ENCODE data around the gene GTF2H1.
"Not testable (repeated sequence)": the region's sequence is repeated elsewhere in the genome, so short reads cannot be mapped to it uniquely, and the experiment has no call there.

Gene GTF2H1

DNA sequence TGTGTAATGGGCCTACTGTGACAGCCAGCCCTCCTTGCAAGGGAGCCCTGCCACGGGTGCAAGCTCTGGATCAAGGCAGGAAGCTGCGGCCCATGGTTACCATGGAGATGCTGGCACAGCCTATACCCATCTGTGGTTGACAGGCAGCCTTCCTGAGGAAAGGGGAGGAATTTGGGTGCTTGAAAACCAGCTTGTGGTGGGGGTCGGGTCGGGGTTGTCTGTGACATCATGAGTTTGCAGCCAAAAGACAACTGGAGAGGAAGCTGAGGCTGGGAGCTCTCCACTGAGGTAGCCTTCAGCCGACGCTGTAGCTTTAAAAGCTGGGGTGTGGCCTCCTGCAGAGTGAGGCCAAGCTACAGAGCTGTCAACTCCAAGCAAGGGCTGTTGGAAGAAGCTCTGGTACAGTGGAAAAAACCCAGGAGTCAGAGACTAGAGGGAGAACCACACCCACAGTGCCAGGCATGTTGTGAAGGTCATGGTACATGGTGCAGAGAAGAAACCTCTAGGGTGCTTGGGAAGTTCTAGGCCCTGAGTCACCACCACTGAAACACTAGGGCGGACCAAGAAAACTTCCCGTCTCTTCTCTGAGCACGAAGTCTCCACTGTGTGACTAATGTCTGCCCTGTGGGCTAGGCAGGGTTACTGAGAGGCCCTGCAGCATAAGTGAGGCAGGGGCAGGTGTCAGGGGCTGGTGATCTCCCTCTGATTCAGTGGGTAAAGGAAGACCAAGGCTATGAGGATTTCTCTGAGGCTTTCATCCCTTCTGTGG lies 61.2 kb downstream of the GTF2H1 start:
- DNase-seq = peak; percentile 92

DNA sequence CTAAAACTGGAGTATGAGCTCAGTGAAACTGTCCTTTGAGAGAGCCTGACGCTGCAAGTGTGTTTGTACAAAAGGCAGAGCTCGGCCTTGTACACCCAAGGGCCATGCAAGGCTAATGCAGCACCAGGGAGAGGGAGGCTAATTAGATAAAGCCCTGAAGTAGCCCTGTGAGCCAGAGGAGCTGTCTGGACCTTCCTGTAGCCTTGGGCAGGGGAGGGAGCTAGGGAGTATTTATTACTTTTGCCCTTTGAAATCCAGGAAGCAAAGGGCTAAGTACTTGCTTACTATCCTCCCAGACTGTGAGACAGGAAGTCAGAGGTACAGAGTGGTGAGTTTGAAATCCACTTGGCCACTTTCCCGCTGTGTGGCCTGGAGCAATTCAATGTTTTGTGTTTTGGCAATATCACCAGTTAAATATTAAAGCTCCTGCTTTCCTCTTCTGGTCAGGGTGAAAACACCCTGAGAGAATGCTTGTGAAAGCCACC lies 61.8 kb downstream of the GTF2H1 start:
- DNase-seq = peak; percentile 41

DNA sequence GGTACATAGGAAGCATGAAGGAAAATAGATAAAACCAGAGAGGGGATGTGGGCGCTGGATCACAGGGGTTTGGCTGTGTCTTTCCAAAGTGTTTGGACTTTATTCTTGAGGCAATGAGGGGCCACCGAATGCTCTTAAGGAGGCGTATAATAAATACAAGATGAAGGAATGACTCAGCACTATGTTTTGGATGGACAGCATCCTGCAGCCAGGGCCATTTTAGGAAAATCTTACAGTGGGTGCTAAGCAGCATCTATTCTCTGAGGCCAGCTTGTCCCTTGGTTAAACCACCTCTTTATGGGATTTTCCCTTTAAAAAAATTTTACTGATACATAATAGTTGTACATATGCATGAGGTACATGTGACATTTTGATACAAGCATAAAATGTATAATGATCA lies 67.7 kb downstream of the GTF2H1 start:
- DNase-seq = no peak

DNA sequence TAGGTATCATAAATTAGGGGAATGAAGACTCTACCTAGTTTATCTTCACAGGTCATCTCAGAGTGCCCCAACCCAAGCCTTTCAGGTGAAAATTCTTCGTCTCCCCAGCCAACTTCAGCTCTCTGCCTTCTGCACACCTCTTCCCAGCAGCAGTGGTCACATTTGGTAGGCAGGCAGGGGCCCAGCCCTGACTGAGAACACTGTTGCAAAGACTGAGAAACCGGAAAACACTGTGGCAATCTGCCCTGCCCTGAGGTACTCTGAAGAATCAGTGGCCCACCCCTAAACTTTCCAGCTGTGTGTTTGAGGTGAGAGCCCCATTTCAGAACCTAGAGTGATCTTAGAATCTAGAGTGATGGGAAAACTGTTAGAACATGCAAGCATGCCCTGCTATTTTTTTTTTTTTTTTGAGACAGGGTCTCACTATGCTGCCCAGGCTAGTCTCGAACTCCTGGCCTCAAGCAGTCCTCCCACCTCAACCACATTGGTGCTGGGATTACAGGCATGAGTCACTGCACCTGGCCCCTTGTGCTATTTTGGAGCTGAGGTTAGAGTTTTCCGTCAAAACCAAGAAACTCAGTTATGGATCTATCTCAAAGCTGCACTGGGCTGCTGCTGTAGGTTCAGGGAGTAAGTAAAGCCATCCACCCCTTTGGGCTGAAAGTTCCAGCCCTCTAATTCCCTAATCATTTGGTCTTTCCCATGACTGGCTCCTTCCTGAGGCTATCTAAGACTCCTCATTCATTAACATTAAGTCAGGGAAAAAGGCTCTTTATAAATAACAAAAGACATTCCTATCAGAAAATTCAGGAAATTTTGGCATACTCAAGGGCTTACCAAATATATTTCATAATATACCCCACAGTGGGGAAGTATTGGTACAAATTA lies 70.3 kb downstream of the GTF2H1 start:
- DNase-seq = no peak

DNA sequence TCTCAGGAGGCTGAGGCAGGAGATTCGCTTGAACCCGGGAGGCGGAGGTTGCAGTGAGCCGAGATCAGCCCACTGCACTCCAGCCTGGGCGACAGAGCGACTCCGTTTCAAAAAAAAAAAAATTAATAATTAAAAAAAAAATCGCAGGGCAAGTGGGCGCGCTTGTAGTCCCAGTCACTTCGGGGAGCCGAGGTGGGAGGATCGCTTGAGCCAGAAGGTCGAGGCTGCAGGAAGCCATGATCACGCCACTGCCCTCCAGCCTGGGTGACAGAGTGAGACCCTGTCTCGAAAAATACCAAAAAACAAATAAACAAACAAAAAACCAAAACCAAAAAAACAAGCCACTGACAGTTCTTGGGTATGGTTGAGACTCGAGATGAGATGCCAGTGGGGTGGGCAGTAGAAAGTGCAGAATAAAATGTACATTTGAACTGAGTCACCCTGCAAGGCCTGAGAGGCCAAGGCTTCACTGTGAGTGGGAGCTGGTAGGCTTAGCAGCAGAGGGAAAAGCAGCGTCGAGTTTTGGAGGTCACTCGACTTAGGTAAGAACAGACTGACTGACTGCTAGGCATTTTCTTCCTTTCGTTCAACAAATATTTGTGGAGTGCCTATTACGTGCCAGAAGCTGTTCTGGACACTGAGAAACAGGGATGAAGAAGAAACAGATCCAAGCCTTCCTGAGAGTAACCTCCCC lies 71.4 kb downstream of the GTF2H1 start:
- DNase-seq = no peak

DNA sequence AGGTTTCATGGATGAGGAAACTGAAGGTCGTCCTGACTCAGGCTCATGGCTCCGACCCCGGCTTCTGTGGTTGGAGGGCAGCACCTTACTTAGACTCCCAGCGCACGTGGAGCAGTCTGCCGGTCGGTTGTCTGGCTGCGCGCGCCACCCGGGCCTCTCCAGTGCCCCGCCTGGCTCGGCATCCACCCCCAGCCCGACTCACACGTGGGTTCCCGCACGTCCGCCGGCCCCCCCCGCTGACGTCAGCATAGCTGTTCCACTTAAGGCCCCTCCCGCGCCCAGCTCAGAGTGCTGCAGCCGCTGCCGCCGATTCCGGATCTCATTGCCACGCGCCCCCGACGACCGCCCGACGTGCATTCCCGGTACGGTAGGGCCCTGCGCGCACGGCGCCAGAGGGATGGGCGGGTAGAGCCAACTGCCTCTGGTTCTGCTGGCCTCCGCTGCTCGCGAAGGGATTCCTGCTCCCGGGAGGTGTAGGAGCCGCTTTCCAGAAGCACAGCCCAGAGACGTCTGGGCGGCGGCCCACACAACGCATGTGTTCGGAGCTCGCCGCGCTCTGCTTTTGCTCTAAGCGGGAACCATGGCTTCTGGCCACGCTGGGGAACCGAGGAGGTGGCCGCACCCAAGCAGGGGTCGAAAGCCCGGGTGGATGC lies 72.0 kb downstream of the GTF2H1 start, which contains the start of gene LDHA:
Gene LDHA, plus strand, starts transcription at position 289 of the 653 bp plus-strand sequence. CDS start 2,280 bp downstream, outside the sequence.
- DNase-seq = peak; percentile 98

DNA sequence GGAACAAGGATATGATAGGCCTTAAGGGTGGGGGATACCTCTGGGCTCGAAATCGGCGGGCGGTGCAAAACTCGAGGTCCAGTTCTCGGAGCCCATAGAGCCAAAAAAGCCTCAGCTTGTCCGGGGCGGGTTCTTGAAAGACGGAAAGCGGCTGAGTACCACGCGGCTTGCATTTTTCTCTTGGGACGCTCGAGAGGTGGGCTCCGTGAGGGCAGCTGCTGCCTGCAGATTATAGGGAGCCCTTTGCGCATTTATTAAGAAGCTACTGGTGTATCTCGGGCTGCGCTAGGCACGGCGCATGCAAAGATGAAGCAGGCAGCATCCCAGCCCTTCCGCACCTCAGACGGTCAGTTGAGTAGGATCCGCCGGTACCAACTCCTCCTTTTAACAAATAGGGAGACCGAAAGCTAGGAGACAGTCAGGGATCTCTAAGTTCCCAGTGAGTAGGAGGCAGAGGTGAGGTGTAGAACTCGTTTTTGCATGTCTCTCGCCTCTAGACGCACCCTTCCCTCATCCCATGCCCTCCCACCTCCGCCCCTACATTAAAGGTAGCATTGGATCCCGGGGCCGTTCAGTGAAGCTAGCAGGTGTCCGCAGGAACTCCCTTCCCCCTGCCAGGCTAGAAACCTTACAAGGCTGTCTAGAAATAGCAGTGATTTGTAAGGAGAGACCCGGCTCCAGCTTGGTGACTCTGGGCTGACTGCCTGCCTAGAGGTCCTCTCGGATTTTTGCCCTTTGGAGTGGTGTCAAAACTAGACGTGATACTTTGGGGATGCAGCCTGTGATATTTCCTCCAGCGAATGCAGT lies 72.8 kb downstream of the GTF2H1 start:
- no peak for DNase-seq

DNA sequence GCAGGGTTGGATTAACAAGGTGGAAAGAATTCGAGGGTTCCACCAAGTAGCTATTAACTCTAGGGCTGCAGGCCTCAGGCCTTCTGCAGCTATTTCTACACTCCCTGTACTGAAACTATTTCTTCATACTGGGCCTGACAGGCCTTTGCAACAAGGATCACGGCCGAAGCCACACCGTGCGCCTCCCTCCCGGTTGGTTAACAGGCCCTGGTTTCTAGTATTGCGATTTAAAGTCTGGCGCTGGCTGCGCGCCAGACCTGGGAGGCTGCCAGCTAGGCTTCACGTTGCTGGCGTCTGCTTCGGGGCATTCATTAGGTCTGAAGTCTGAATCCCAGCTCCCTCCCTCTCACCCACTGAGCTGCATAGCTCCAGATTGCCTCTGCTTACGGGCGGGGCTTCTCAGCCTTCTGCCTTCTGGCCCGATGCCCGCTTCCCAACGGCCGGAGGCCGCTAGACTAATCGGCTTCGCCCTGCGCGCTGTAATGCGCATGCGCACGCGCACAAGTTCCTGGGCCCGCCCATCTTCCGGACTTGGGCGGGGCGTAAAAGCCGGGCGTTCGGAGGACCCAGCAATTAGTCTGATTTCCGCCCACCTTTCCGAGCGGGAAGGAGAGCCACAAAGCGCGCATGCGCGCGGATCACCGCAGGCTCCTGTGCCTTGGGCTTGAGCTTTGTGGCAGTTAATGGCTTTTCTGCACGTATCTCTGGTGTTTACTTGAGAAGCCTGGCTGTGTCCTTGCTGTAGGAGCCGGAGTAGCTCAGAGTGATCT lies 73.6 kb downstream of the GTF2H1 start:
- peak; percentile 96 for DNase-seq

DNA sequence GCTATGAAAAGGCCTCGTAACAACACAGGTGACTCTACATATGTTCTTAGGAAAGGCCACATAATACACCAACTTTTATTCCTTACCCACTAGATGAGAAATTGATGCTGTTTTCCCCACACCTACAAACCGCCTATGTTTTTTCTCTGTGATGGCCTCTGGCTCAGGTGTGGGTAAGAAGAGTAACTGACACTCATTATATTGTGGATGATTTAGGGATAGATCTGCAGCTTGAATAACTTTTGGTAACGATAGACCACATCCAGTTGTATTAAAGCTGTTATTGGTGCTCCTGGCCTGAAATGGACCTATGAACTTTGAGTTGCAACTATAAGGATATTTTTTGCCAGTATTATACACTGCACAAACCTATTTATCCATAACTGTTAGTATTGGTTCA lies 75.6 kb downstream of the GTF2H1 start:
- no peak for DNase-seq

DNA sequence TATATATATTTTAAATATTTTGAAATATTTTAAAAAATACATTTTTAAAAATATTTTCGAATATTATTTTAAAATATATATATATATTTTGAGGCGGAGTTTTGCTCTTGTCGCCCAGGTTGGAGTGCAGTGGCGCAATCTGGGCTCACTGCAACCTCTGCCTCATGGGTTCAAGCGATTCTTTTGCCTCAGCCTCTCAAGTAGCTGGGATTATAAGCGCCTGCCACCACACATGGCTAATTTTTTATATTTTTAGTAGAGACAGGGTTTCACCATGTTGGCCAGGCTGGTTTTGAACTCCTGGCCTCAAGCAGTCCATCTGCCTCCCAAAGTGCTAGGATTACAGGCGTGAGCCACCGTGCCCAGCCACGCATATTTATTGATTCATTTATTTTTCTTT lies 78.7 kb downstream of the GTF2H1 start:
- not testable (repeated sequence) for DNase-seq

DNA sequence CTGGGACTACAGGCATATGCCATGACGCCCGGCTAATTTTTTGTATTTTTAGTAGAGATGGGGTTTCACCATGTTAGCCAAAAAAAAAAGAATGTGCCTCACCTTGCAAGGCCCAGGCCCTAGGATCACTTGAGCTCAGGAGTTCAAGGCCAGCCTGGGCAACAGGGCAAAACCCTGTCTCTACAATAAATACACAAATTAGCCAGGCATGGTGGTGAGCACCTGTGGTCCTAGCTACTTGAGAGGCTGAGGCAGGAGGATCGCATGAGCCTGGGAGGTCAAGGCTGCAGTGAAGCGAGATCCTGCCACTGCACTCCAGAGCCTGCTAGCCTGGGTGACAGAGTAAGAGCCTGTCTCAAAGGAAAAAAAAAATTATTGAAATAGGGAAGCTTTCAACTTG lies 81.7 kb downstream of the GTF2H1 start:
- no peak for DNase-seq

DNA sequence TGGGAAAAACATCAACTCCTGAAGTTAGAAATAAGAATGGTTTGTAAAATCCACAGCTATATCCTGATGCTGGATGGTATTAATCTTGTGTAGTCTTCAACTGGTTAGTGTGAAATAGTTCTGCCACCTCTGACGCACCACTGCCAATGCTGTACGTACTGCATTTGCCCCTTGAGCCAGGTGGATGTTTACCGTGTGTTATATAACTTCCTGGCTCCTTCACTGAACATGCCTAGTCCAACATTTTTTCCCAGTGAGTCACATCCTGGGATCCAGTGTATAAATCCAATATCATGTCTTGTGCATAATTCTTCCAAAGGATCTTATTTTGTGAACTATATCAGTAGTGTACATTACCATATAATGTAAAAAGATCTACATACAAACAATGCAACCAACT lies 85.0 kb downstream of the GTF2H1 start:
- DNase-seq = not testable (repeated sequence)

DNA sequence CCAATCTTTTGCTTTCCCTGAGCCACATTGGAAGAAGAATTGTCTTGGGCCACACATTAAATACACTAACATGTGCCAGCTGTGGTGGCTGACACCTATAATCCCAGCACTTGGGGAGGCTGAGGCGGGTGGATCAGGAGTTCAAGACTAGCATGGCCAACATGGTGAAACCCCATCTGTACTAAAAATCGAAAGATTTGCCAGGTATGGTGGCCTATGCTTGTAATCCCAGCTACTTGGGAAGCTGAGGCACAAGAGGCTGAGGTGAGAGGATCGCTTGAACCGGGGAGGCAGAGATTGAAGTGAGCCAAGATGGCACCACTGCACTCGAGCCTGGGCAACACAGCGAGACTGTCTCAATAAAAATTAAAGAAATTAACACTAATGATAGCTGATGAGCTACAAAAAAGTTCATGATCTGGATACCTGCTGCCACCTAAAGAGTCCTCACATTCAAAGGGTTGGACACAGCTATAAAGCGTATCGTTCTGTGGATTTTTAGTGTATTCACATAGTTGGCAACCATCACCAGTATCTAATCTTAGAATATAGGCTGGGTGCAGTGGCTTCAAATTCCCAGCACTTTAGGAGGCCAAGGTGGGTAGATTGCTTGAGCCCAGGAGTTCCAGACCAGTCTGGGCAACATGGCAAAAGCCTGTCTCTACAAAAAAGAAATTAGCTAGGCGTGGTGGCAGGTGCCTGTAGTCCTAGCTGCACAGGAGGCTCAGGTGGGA lies 86.4 kb downstream of the GTF2H1 start:
- DNase-seq = no peak

DNA sequence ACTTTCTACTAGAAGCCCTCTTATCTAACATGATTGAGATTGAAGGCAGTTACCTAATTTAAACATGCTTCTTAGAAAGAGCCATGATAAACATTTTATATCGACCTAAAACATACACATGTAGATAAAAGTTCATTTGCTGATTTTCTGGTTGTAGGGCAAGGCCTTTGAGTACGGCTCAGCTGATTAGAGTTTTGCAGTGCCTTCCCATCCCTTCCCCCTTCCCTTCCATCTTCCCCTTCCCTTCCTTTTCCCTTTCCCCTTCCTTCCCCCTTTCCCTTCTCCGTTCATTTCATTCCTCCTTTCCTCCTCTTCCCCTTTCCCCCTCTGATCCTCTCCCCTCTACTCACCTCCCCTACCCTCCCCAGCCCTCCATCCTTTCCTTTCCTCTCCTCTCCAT lies 94.1 kb downstream of the GTF2H1 start:
- DNase-seq = no peak

All from CD4-positive, alpha-beta T cell treated with Interleukin-4 for 4 hours (primary cell).